Adipose tissue (tissue), 3 donors: ENCODE data around the gene DYNLL2. TPM values are rescaled to one million over a fixed set of nuclear protein-coding genes. Genes with fewer than 3 reads are reported as not detected.
A peak's percentile ranks its signal among the peaks of the same experiment; 100 is the strongest.
"Not testable (repeated sequence)": the region's sequence is repeated elsewhere in the genome, so short reads cannot be mapped to it uniquely, and the experiment has no call there.

ENCODE experiments used
- H3K27ac ChIP-seq: one replicate; pipeline ENCODE4 v1.5.1; 2013; ENCODE audit warnings: low read depth, low read length
- WGBS, 3 donors: extraction: QIAGEN DNeasy Blood & Tissue Kit; methylation state at CpG; one replicate each; pipeline ENCODE4 v1.1.7; 2013; 5-methylcytosine and 5-hydroxymethylcytosine counted together
- polyA plus RNA-seq, 3 donors: library from polyadenylated mRNA; stranded (reverse); fragments of 200-250 nt; gene quantifications; one replicate each; pipeline ENCODE4 v1.2.3, GENCODE V29; 2013
- donor health status: healthy with polysubstance abuse.
- donor health status: Bipolar disorder and iron deficiency.
- donor health status: healthy.

The DYNLL2 gene
- polyA plus RNA-seq, 3 donors: 11.1 to 39.3 (median 16.7) TPM

DNA sequence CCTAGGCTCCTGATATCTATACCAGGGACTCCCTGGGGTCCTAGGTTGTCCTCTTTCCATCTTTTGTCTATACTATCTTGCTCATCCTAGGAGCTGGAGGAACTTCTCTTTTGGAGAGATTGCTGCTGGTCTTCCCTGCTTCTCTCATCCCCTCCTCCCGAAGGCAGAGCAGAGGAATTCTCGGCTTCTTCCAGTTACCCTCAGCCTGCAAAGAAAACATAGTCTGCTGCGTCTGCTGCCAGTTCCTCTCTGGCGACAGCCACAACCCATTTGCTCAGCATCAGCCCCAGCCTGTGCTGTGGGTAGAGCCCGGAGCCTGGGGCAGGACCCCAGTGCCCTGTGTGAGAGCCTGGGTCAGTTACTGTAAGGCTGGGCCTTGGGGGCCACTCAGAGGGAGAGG lies 21.5 kb upstream of the DYNLL2 start:
- H3K27ac ChIP-seq: no peak overlapping the region
- 74 to 81% (median 75%) methylated on average over 5 of the region's 5 CpGs for WGBS, 3 donors

DNA sequence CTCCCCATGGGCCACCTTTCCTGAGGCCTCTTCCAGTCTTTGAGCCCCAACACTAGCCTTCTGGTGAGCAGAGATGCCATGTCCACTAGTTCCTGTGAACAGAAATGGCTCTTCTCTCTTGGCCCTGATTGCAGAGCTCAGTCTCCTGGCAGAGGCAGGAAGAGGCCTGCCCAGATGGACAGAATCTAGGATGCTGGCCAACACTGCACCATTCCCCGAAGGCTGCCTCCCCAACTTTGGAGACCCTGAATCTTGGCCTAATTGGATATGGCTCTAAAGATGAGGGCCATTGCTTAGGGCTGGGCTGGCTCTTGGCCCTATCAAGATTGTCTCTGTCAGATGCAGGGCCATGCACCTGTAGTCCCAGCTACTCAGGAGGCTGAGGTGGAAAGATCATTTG lies 18.0 kb upstream of the DYNLL2 start:
- no peak overlapping the region for H3K27ac ChIP-seq
- WGBS, 3 donors: 62 to 88% (median 76%) methylated on average over 1 of the region's 1 CpG

- H3K27ac ChIP-seq: no peak overlapping the region
- WGBS, 3 donors: 62 to 68% (median 67%) methylated on average over 4 of the region's 4 CpGs
Measured at GRCh38 chr17:58066401-58066800, 16.8 kb upstream of the DYNLL2 start.

DNA sequence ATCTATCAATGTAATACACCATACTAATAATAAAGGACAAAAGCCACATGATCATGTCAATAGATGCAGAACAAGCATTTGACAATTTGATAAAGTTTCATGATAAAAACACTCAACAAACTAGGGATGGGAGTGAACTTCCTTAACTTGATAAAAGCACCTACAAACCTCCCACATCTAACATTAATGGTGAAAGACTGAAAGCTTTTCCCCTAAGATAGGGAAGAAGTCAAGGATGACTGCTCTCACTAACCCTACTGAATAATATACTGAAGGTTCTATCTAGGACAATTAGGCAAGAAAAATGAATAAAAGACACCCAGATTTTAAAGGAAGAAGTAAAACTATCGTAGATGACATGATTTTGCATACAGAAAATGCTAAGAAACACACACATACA lies 10.4 kb upstream of the DYNLL2 start:
- 60 to 74% (median 66%) methylated on average over 1 of the region's 1 CpG for WGBS, 3 donors
- no peak overlapping the region for H3K27ac ChIP-seq

DNA sequence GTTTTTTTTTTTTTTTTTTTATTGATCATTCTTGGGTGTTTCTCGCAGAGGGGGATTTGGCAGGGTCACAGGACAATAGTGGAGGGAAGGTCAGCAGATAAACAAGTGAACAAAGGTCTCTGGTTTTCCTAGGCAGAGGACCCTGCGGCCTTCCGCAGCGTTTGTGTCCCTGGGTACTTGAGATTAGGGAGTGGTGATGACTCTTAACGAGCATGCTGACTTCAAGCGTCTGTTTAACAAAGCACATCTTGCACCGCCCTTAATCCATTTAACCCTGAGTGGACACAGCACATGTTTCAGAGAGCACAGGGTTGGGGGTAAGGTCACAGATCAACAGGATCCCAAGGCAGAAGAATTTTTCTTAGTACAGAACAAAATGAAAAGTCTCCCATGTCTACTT lies 10.0 kb upstream of the DYNLL2 start:
- not testable (repeated sequence) for H3K27ac ChIP-seq
- WGBS, 3 donors: 6 to 46% (median 29%) methylated on average over 3 to 7 of the region's 7 CpGs

DNA sequence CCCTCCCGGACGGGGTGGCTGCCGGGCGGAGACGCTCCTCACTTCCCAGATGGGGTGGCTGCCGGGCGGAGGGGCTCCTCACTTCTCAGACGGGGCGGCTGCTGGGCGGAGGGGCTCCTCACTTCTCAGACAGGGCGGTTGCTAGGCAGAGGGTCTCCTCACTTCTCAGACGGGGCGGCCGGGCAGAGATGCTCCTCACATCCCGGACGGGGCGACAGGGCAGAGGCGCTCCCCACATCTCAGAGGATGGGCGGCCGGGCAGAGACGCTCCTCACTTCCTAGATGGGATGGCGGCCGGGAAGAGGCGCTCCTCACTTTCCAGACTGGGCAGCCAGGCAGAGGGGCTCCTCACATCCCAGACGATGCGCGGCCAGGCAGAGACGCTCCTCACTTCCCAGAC lies 8.8 kb upstream of the DYNLL2 start:
- 87 to 93% (median 92%) methylated on average over 9 to 22 of the region's 28 CpGs for WGBS, 3 donors
- not testable (repeated sequence) for H3K27ac ChIP-seq

DNA sequence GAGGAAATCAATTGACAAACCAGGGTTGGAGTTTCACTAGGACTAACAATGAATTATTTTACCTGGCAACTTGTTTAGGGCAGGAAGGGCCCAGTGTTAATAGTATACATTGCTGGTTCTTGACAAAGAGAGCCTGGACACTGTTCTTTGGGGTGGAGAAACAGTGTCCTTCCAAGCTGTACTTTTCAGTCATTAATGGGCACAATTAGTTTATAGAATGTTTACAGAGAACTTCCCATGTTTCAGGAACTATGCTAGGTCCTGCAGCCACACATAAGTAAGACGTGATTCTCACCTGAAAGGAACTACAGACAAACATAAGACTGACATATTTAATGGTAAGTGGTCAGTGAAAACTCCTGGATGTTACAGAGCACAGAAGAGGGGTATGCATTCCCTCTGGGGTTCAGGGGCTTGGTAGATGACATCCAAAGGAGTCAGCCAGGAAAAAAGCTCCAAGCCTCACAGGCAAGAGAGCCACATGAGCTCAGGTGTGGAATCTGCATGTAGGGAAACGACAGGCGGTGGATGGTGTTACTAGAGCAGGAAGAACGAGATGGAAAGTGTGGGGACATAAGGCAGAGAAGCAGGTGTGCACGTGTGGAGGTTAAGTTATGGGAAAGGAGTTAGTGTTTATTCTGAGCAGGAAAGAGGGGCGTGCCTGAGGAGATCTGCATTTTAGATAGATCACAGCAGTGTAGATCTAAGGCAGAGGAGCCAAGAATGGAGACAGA lies 3.8 kb upstream of the DYNLL2 start:
- WGBS, 3 donors: 40 to 68% (median 63%) methylated on average over 6 of the region's 6 CpGs
- no peak overlapping the region for H3K27ac ChIP-seq

- no peak overlapping the region for H3K27ac ChIP-seq
- WGBS, 3 donors: 84 to 87% (median 86%) methylated on average over 16 of the region's 16 CpGs
Measured at GRCh38 chr17:58081646-58082340, 1.4 kb upstream of the DYNLL2 start.

- no peak overlapping the region for H3K27ac ChIP-seq
- WGBS, 3 donors: 72 to 77% (median 76%) methylated on average over 10 of the region's 10 CpGs
Measured at GRCh38 chr17:58082341-58082869, 814 bp upstream of the DYNLL2 start.

DNA sequence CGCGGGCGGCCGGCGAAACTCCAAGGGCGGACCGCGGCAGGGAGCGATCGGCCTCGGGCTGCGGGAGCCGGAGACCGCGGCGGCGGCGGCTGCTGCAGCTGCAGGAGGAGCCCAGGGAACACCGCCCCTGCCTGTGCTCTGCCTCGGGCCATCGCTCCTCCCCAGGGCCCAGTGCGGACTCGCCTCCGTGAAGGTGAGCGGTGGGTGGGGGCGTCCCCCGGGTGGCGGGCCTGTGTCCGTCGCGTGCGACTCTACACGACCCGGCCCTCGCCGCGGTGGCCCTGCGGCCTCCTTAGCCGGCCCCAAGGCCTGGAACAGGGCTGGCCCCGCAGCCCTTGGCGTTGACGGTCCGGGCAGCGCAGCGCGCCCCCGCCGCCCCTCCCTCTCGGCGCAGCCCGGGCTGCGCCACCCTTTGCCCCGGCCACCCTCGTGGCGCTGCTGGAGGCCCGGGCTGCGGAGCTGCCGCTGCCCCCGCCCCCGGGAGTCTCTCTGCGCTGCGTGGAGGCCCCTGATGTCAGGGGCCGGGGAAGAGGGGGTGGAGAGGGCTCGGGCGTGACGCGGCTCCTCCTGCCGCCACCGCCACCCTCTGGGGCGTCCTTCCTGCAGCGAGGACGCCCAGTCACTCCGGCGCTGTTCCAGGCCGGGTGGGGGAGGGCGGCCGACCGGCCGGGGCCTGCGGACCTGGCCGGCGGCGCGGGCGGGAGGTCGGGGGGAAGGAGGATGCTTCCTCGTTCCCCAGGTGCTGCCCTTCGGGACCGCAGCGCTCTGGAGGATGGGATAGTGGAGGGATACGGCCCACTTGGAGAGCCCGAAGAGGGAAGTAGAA lies 485 bp downstream of the DYNLL2 start:
- peak overlapping the region; percentile 36 for H3K27ac ChIP-seq
- 0 to 1% (median 1%) methylated on average over 72 to 92 of the region's 92 CpGs for WGBS, 3 donors

DNA sequence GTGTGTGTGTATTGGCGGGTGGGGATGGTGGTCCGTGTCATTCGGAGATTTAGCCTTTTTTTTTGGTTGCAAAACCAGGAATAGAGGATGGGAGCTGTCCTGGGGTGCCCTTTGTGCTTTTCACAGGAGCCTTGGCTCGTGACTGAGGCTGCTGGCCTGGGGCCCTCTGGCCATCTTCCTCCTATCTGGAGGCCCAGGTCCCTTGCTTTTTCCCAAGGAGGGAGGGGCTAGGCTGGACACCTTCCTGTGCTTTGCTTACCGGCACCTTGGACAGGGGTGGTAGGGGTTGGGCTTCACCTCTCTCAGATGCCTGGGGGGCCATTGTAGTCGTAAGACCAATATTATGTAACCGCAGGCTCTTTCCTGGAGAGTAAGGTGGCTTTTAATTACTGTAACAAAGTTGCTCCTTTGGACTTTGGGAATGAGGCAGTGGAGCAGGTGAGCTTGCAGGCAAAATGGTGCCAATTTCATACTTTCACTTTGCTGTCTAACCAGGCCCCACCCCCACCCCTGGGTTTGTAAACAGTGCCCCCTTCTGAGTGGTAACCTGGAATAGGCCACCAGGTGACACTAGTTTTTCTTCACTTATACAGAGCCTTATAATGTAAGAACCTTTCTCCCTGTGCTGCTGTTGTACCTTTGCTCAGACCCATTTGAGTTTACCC lies 1.2 kb downstream of the DYNLL2 start:
- WGBS, 3 donors: 1 to 2% (median 2%) methylated on average over 7 of the region's 7 CpGs
- no peak overlapping the region for H3K27ac ChIP-seq

GRCh38 chr17:58085039-58085715 lies 2.0 kb downstream of the DYNLL2 start:
- WGBS, 3 donors: 46 to 76% (median 76%) methylated on average over 8 of the region's 8 CpGs
- H3K27ac ChIP-seq: no peak overlapping the region

DNA sequence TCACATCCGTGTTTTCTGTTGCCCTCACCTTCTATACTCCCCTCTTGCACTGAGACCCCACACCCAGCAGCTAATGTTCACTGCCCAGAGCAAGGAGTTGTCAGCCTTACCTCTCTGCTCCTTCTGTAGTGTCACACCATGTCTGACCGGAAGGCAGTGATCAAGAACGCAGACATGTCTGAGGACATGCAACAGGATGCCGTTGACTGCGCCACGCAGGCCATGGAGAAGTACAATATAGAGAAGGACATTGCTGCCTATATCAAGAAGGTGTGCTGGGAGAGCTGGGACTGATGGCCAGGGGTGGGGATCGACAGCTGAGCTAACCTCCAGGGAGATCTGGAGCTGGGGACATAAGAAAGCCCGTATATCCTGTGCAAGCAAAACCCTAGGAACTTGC lies 3.7 kb downstream of the DYNLL2 start:
- 64 to 80% (median 76%) methylated on average over 8 of the region's 8 CpGs for WGBS, 3 donors
- no peak overlapping the region for H3K27ac ChIP-seq

GRCh38 chr17:58088624-58089023 lies 5.4 kb downstream of the DYNLL2 start:
- 76 to 80% (median 78%) methylated on average over 5 of the region's 5 CpGs for WGBS, 3 donors
- no peak overlapping the region for H3K27ac ChIP-seq

DNA sequence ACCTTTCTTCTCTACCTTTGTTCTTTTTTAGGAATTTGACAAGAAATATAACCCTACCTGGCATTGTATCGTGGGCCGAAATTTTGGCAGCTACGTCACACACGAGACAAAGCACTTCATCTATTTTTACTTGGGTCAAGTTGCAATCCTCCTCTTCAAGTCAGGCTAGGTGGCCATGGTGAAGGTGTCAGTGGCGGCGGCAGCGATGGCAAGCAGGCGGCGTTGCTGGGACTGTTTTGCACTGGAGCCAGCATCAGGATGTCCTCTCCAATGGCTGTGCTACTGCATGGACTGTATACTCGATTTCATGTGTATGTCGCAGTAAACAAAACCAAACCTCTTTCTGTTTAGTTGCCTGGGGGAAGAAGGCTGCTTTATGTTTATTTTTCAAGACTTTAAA lies 5.9 kb downstream of the DYNLL2 start:
- no peak overlapping the region for H3K27ac ChIP-seq
- 88 to 90% (median 90%) methylated on average over 11 of the region's 11 CpGs for WGBS, 3 donors

- H3K27ac ChIP-seq: no peak overlapping the region
Measured at GRCh38 chr17:58091024-58091567, 7.9 kb downstream of the DYNLL2 start.

GRCh38 chr17:58092101-58092796 lies 9.0 kb downstream of the DYNLL2 start:
- H3K27ac ChIP-seq: no peak overlapping the region
- 77 to 85% (median 80%) methylated on average over 4 of the region's 4 CpGs for WGBS, 3 donors

More at GRCh38 chr17:58091024-58091567, 7.9 kb downstream of the DYNLL2 start:
- WGBS, 3 donors: 84 to 87% (median 84%) methylated on average over 2 of the region's 2 CpGs
